Osteocyte (in vitro differentiated cells): ENCODE measurements around the gene MCF2L2. TPM values are rescaled to one million over a fixed set of nuclear protein-coding genes. Genes with fewer than 3 reads are reported as not detected.

Source experiments
- DNase-seq: peaks from one replicate; pipeline ENCODE4 v3.0.0; 2021; ENCODE audit warnings: mixed read lengths; ENCODE audit not compliant: unreplicated experiment; ENCODE audit errors: extremely low spot score
- H3K27ac Mint-ChIP-seq: one replicate; pipeline ENCODE4 v1.8.0; 2021; ENCODE audit warnings: mild to moderate bottlenecking, mixed read lengths; ENCODE audit not compliant: unreplicated experiment
- H3K27me3 Mint-ChIP-seq: one replicate; pipeline ENCODE4 v1.8.0; 2021; ENCODE audit warnings: mixed read lengths; ENCODE audit not compliant: unreplicated experiment
- H3K36me3 Mint-ChIP-seq: one replicate; pipeline ENCODE4 v1.8.0; 2021; ENCODE audit warnings: mixed read lengths; ENCODE audit not compliant: unreplicated experiment
- H3K4me1 Mint-ChIP-seq: one replicate; pipeline ENCODE4 v1.8.0; 2021; ENCODE audit warnings: mixed read lengths; ENCODE audit not compliant: unreplicated experiment
- H3K4me3 Mint-ChIP-seq: one replicate; pipeline ENCODE4 v1.8.0; 2021; ENCODE audit warnings: mild to moderate bottlenecking, moderate library complexity, mixed read lengths; ENCODE audit not compliant: unreplicated experiment
- H3K9me3 Mint-ChIP-seq: one replicate; pipeline ENCODE4 v1.8.0; 2021; ENCODE audit warnings: mixed read lengths; ENCODE audit not compliant: unreplicated experiment
- CTCF ChIP-seq: fragments of 200-600 bp; sonication (generic); IDR thresholded peaks from 2 replicates; pipeline ENCODE4 v1.5.0; 2021; ENCODE audit warnings: antibody characterized with exemption, mild to moderate bottlenecking, moderate library complexity
- total RNA-seq: library from RNA; stranded (reverse); gene quantifications from 2 replicates; pipeline ENCODE4 v1.2.1, GENCODE V29; 2021

Gene MCF2L2
- total RNA-seq, 1 donor from 2014 or later = 1.7 TPM

GRCh38 chr3:183252973-183253527 lies 175.4 kb downstream of the MCF2L2 start, which contains the start of gene B3GNT5:
Gene B3GNT5, plus strand, starts transcription at chr3:183253253. Its CDS starts 16,546 bp downstream, at chr3:183269799.
- Mint-ChIP-seq H3K27ac (peak within 1 kb of the TSS; percentile 91), H3K4me1 (peaks cover 23% of the 10 kb centered on the region), H3K4me3 (peak within 1 kb of the TSS; percentile 88), H3K36me3 (peaks cover 4% of the 10 kb centered on the region), H3K9me3 (no peaks in the 10 kb centered on the region), H3K27me3 (no peaks in the 10 kb centered on the region)
- no peak for TF ChIP-seq CTCF
- DNase-seq = no peak

DNA sequence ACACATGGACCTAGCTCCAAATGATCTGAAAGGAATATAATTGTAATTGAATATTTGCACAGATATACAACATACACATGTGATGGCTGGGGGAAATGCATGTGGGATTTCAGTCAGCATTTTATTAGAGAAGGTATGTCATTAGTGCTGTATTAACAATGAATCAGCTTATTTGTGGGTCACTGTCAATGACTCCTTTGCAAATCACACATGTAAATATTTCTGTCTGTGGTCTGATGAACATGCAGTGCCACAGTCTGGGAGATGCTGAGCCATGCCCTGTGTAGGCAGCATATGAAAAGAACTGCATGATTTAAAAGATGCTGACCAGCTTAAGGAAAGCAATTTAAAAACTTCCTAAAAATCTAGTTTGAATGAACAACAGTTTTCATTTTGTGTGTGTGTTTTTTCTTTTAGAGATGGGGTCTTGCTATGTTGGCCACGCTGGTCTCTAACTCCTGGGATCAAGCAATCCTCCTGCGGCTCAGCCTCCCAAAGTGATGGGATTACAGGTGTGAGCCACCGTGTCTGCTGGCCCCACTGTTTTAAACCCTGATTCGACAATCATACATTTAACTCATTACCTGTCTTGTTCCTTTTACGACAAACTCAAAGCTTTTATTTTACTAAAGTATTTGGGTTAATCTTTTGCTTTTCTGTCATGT lies 176.2 kb downstream of the MCF2L2 start:
- Mint-ChIP-seq H3K4me3 (peak overlapping the region; percentile 72), H3K4me1 (peaks cover 23% of the 10 kb centered on the region), H3K9me3 (no peaks in the 10 kb centered on the region), H3K27ac (peak overlapping the region; percentile 38), H3K27me3 (no peaks in the 10 kb centered on the region), H3K36me3 (peaks cover 1% of the 10 kb centered on the region)
- DNase-seq = no peak
- no peak for TF ChIP-seq CTCF

DNA sequence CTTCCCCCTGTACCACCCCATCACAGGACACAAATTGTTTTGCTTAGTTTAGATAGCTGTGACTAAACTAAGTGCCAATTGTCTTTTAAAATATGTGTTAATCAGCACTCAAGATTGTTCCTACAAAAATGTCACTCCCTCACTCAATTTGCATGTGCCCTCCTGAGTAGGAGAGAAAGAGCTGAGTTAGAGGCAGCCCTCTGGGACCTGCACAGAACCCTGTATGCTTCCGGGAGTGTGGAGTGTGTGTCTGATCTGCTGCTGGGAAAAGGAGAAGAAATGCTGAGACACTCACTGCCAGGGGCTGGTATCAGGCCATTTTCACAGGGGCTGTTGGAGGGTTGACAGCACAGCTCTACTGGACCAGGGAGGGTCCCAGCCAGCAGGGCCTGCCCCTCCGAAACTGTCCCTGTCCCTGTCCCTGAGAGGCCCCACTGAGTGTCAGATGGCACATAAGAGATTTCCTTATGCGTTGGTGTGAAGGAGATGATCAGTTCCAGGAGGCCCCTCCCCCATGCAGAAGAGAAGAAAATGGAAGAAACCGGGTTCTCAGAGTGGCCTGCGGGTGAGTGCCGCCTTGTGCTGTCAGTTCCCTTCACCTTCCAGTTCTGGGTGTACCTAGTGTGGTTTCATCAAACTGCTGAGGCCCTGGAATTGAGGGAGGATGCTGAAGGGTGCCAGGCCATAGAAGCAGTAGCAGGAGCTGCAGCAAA lies 179.3 kb downstream of the MCF2L2 start:
- Mint-ChIP-seq H3K36me3 (no peaks in the 10 kb centered on the region), H3K27me3 (no peaks in the 10 kb centered on the region), H3K4me3 (no peak overlapping the region), H3K4me1 (peaks cover 11% of the 10 kb centered on the region), H3K27ac (no peak overlapping the region), H3K9me3 (no peaks in the 10 kb centered on the region)
- DNase-seq = no peak
- no peak for TF ChIP-seq CTCF

GRCh38 chr3:183247011-183247589 lies 181.3 kb downstream of the MCF2L2 start:
- Mint-ChIP-seq H3K9me3 (peaks cover under 1% of the 10 kb centered on the region), H3K27me3 (no peaks in the 10 kb centered on the region), H3K4me1 (peaks cover 7% of the 10 kb centered on the region), H3K4me3 (no peak overlapping the region), H3K27ac (no peak overlapping the region), H3K36me3 (no peaks in the 10 kb centered on the region)
- no peak for DNase-seq
- no peak for TF ChIP-seq CTCF
